K562 (cell line): ENCODE data around the gene GHRL.

Experiments
- ARHGAP35 ChIP-seq: fragments of 450-650 bp; IDR thresholded peaks from 2 replicates; pipeline ENCODE4 v1.6.1; 2018; ENCODE audit not compliant: partially characterized antibody
- FUS ChIP-seq: fragments of 200-400 bp; formaldehyde crosslinking; optimal IDR thresholded peaks from 2 replicates; pipeline ENCODE3; 2017; ENCODE audit warnings: low read depth, low read length
- KAT2B ChIP-seq: IDR thresholded peaks from one replicate; pipeline ENCODE4 v1.6.1; 2012; ENCODE audit warnings: low read depth, mild to moderate bottlenecking, control low read depth, inconsistent platforms, low read length, moderate library complexity
- KLF13 ChIP-seq: fragments of 450-650 bp; IDR thresholded peaks from 2 replicates; pipeline ENCODE4 v1.6.1; 2016; ENCODE audit warnings: missing genetic modification characterization, low read depth, mild to moderate bottlenecking, missing compliant biosample characterization, moderate library complexity, borderline replicate concordance
- RB1 ChIP-seq: fragments of 450-650 bp; IDR thresholded peaks from 2 replicates; pipeline ENCODE4 v1.6.1; 2017; ENCODE audit warnings: low read depth, mild to moderate bottlenecking
- SMARCC2 ChIP-seq: fragments of 450-650 bp; IDR thresholded peaks from 2 replicates; pipeline ENCODE4 v1.6.1; 2017; ENCODE audit warnings: antibody characterized with exemption, moderate library complexity, mild to moderate bottlenecking, low read depth
- SRSF1 ChIP-seq: fragments of 200-400 bp; formaldehyde crosslinking; IDR thresholded peaks from 2 replicates; pipeline ENCODE4 v1.6.1; 2017; ENCODE audit warnings: mild to moderate bottlenecking, low read depth, low read length, moderate library complexity
- YY1 ChIP-seq, 3 experiments: IDR thresholded peaks; 2 replicates each; pipeline ENCODE4 v1.6.1; 2011; ENCODE audit warnings: low read length in 2 of 3, mild to moderate bottlenecking in 2 of 3, moderate library complexity in 2 of 3, borderline replicate concordance in 1 of 3, control low read depth in 1 of 3, low read depth in 1 of 3; ENCODE audit not compliant: insufficient read depth in 3 of 3, insufficient replicate concordance in 2 of 3, control insufficient read depth in 1 of 3, insufficient read length in 1 of 3; ENCODE audit errors: extremely low read depth in 1 of 3
- ZFPM2 ChIP-seq: fragments of 250-450 bp; sonication (Bioruptor Pico); IDR thresholded peaks from 2 replicates; pipeline ENCODE4 v1.5.1; 2022; ENCODE audit warnings: mild to moderate bottlenecking
- TF ChIP-seq, protein P1 (sequence below), 2 experiments: fragments of 450-650 bp; conservative IDR thresholded peaks; 2 replicates each; pipeline ENCODE4 v1.6.1; 2017; ENCODE audit warnings: mild to moderate bottlenecking in 2 of 2, moderate library complexity in 2 of 2
- TF ChIP-seq, protein P2 (sequence below): fragments of 450-650 bp; IDR thresholded peaks from 2 replicates; pipeline ENCODE4 v1.6.1; 2016
- TF ChIP-seq, protein P3 (sequence below): fragments of 450-650 bp; IDR thresholded peaks from one replicate; pipeline ENCODE4 v1.6.1; 2018; ENCODE audit warnings: mild to moderate bottlenecking, moderate library complexity; ENCODE audit not compliant: partially characterized antibody

DNA sequence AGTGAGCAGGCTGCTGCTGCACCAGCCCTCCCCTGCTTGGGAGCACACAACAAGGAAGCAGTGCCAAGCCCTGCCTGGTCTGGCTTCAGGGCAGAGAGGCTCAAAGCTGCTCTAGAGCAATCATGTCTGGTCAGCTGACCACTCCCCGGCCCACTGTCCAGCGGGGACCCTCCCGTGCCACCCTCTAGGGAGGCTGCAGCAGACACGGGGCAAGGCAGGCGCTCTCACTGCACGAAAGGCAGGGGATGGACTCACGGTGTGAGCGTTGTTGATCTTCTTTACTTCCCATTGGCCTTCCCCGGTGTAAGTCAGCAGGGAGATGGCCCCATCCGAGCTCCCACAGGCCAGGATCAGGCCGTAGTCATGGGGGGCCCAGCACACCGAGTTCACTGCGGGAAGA is 19.0 kb upstream of the GHRL start:
- TF ChIP-seq, protein P1, sequence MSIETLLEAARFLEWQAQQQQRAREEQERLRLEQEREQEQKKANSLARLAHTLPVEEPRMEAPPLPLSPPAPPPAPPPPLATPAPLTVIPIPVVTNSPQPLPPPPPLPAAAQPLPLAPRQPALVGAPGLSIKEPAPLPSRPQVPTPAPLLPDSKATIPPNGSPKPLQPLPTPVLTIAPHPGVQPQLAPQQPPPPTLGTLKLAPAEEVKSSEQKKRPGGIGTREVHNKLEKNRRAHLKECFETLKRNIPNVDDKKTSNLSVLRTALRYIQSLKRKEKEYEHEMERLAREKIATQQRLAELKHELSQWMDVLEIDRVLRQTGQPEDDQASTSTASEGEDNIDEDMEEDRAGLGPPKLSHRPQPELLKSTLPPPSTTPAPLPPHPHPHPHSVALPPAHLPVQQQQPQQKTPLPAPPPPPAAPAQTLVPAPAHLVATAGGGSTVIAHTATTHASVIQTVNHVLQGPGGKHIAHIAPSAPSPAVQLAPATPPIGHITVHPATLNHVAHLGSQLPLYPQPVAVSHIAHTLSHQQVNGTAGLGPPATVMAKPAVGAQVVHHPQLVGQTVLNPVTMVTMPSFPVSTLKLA (conservative IDR thresholded peaks at IDR 0.05), result no peak
- TF ChIP-seq YY1 (IDR thresholded peaks at IDR 0.05; ENCODE audit: borderline replicate concordance in 1 of 3, control insufficient read depth in 1 of 3, extremely low read depth in 1 of 3, insufficient read depth in 3 of 3, insufficient read length in 1 of 3, insufficient replicate concordance in 2 of 3, low read depth in 1 of 3, low read length in 2 of 3) (no peak), FUS (no peak), ZFPM2 (CRISPR knock-in tag) (no peak), RB1 (no peak), KLF13 (tag) (no peak), ARHGAP35 (no peak), SMARCC2 (no peak), KAT2B (no peak), SRSF1 (no peak)
- TF ChIP-seq, protein P2, sequence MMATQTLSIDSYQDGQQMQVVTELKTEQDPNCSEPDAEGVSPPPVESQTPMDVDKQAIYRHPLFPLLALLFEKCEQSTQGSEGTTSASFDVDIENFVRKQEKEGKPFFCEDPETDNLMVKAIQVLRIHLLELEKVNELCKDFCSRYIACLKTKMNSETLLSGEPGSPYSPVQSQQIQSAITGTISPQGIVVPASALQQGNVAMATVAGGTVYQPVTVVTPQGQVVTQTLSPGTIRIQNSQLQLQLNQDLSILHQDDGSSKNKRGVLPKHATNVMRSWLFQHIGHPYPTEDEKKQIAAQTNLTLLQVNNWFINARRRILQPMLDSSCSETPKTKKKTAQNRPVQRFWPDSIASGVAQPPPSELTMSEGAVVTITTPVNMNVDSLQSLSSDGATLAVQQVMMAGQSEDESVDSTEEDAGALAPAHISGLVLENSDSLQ, result no peak
- TF ChIP-seq, protein P3, sequence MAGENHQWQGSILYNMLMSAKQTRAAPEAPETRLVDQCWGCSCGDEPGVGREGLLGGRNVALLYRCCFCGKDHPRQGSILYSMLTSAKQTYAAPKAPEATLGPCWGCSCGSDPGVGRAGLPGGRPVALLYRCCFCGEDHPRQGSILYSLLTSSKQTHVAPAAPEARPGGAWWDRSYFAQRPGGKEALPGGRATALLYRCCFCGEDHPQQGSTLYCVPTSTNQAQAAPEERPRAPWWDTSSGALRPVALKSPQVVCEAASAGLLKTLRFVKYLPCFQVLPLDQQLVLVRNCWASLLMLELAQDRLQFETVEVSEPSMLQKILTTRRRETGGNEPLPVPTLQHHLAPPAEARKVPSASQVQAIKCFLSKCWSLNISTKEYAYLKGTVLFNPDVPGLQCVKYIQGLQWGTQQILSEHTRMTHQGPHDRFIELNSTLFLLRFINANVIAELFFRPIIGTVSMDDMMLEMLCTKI, result no peak
